Endothelial cell of hepatic sinusoid (primary cell): ENCODE data around the gene CD300H.
"Not testable (repeated sequence)": the region's sequence is repeated elsewhere in the genome, so short reads cannot be mapped to it uniquely, and the experiment has no call there.

ENCODE experiments used
- in situ Hi-C: cut with HindIII; loops from 2 replicates; pipeline ENCODE4 v1.10.0; 2017; ENCODE audit warnings: low sequenced_read_pairs

CD300H gene

DNA sequence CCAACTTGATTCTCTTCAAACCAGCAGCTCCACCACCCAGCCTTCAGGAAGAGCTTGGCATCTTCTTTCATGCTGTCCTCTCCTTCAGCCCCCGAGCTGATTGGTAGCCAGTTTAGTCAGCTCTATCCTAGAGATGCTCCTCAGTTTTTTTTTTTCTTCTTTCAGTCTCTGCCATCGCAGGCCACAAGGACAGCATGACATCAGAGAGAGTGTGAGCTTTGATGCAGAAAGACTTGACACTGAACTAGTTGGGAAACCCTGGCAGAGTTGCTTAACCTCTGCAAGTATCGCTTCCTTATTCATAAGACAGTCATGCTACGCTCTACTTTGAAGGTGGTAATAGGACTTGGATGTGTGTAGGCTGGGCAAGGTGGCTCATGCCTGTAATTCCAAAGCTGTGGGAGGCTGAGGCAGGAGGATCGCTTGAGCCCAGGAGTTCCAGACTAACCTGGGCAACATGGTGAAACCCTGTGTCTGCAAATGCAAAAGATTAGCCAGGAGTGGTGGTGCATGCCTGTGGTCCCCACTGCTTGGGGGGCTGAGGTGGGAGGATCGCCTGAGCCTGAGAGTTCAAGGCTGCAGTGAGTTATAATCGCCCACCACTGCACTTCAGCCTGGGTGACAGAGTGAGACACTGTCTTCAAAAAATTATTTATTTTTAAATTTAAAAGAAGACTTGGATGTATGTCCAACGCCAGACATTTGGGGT is 38.7 kb downstream of the CD300H start:
- in situ Hi-C loops, result no loop called here

DNA sequence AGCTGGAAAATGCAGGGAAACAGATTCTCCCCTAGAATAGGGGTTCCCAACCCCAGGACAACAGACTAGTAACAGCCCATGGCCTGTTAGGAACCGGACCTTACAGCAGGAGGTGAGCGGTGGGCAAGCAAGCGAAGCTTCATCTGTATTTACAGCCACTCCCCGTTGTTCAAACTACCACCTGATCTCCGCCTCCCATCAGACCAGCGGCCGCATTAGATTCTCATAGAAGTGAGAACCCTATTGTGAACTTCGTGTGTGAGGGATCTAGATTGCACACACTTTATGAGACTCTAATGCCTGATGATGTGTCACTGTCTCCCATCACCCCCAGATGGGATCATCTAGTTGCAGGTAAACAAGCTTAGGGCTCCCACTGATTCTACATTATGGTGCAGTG is 39.6 kb downstream of the CD300H start:
- in situ Hi-C loops, result no loop called here

DNA sequence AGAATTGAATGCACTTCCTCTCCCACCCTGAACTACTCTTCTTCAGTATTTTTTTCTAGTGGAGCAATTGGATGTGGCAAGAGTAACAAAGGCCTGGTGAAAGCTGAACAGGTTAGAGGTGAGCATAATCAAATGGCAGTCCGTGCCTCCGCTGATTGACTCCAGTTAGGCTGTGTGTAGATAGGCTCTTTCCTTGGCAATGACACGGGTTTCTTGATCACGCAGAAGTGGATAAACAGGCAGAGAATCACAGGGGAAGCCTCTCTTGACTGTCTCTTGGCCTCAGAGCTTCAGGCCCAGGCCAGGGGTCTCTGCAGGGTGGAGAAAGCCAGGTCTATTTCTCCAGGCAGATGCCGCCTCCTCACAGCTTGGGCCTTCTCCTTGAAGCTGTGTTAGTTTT is 40.2 kb downstream of the CD300H start:
- in situ Hi-C loops, result no loop called here

DNA sequence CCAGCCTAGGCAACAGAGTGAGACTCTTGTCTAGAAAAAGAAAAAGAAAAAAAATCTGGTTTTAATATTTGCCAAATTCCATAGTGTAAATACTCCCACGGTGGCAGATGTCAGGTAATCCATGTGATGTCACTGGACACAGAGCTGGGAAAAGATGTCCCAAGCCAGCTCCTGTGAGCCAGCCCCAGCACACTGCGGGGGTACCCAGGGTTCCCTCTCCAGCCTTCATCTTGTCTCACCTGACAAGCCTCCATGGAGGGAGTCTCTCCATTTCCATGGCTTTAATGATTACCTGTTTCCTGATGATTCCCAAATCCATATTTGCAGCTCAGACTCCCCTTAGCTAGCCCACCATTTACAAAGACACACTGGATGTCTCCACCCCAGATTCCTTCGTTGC is 40.6 kb downstream of the CD300H start:
- in situ Hi-C loops, result no loop called here

DNA sequence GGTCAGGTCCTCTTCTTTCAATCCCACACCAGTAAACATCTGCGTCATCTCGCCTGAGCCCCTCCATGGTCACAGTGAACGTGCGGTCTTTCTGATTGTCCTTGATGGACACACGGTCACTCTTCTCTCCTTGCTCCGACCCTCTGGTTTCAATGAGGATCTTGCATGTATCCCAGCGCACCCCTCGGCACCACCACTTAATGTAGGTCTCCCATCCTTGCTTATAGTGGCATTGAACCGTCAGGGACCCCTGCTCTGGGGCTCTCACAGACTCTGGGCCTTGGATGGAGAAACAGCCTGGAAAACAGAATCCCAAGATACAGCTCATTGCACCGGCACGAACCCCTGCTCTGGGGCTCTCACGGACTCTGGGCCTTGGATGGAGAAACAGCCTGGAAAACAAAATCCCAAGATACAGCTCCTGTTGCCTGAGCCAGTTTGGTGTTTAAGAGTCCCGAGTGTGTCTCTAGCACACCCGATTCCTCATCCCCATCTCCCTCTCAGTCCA is 41.5 kb downstream of the CD300H start:
- in situ Hi-C loops, result no loop called here

DNA sequence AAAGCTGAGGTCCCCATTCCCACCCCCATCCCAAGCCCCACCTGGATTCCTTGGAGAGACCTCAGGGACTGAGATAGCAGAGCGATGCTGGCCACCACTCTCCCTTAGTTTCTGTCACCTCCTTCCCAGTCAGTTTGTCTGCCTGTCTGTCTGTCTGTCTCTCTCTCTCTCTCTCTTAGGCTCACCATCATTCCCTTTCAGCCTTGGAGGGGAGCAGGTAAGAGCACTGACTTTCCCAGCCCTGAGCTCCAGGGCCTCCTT is 41.9 kb downstream of the CD300H start:
- in situ Hi-C loops, result no loop called here

DNA sequence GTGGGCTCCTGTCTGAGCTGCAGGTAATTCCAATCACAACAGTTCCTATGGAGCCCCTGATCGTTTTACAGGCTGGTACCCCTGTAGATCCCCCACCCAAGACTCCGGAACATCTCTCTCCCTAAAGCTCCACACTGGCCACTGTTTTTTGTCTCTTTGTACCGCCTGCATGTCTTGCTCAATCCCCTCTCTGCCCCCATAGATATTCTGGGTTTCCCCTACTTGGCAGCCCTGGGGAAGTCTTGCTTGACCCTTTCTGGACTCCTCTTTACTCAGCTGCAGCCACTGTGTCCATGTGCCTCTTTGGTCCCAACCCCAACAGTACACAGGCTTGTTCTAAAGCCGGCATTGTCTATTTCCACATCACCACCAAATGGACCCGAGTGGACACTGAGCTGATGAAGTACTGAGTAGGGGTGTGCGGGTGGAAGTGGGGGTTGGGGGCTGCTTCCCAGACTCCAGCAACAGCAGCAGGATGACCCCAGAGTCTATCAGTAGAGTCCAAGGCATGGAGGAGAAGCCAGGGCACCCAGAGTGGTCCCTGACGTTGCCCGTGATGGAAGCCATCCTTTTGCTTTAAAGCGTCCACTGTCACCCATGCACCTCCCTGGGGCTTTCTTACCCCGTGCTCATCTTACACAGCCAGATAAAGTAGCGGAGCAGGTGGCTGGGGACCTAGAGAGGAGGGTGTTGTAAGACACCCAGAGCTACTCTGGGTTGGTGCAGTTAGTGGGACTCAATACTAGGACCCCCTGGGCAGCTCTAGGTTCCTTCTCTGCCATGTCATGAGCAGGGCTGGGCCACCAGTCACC is 42.5 kb downstream of the CD300H start:
- in situ Hi-C loops, result no loop called here

DNA sequence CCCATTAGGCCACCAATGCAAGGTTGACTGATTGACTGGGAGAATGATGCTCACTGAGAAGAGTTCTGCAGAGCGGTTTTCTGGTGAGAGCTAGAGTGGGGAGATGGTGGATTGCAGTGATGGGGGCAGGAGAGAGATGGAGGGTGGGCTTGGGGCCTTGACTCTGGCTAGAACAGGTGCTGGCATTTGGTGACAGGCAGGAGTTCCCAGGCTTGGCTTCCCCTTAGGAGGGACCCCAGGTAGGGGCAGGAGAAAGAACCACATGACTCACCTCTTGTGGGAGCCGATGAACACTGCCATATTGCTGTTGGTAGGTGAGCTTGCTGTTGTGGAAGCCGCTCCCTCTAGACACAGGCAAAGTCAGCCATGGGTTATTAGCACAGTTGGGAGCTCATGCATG is 44.0 kb downstream of the CD300H start:
- in situ Hi-C loops, result no loop called here

DNA sequence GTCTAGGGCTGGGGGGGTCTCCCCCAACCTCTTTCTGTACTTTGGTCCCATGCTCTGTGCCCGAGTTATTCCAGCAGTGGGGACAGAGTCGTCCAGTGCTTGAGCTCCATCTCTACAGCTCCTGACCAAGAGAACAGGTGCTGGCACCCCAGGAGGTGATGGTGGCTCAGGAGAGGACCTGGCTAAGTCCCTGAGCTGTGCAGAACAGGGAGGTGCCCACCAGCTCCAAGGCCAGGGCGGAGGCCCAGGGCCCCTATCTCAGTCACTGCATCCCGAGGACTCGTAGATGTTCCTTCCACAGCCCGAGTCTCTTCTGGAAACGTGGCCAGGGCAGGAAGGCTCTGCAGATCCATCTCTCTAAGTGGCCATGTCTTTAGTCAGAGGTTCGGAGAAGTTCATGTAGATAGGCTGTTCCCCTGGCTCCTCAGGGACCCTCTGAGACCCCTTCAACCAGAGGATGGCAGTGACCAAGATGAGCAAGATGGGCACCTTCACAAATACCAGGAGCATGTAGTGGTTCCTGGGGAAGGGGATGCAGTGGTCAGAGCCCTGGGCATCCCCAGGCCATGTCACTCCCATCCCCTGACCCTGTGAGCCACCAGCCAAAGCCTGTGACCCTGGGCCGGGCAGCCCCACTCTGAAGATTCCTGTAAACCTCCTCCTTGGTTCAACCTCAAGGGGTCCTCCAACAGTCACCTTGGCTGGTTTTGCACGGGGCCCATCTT is 44.8 kb downstream of the CD300H start:
- in situ Hi-C loops, result no loop called here

DNA sequence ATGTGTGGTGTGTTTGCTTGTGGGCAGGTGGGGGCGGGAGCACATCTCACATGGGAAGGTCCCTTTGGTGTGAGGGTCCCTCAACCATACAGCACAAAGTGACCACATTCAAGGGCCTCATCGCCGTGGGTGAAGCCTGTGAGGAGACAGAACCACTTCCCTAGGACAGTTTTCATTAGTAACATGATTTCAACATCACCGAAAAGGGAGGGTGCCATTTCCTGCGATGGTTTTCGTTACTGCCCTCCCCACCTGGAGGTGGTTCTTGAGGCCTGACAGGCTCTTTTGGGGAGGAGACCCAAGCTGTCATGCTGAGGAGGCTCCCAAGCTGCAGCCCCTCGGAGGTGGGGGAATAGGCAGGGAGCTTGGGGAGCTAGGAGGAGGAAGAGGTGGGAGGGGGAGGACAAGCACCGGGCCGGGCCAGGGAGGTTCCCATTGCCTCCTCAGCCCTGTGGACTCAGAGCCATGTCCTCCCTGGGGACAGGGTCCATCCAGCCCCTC is 45.6 kb downstream of the CD300H start:
- in situ Hi-C loops, result no loop called here

DNA sequence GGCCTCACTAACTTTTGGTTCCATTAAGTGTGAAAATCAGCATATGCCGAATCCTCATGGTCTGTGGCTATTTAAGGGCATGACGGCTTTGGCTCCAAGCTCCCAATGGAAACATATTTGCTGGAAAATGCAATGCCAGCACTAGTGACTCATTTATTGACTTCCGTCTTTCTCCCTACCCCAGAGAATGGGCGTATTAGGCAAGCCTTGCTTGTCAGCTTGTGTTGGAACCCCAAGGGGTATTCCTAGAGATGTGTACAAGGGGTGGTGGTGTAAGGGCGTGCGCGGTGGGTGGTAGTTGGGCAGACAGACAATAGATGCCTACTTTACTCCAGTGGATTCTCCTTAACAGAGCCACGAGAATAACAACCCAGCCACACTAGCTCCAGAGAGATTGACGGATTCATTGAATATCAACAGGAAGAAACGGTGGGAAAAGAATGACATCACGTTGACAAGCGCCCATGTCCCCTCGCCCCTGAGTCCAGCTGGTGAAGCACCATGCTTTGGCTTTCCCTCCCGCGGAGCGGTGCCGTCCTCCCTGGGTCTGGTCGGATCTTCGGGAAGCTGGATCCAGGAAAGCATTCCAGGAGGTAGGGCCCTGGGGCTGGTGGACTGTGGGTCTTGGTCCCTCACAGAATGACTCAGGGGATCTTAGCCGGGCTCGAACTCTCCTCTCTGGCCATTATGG is 46.4 kb downstream of the CD300H start:
- in situ Hi-C loops, result no loop called here

DNA sequence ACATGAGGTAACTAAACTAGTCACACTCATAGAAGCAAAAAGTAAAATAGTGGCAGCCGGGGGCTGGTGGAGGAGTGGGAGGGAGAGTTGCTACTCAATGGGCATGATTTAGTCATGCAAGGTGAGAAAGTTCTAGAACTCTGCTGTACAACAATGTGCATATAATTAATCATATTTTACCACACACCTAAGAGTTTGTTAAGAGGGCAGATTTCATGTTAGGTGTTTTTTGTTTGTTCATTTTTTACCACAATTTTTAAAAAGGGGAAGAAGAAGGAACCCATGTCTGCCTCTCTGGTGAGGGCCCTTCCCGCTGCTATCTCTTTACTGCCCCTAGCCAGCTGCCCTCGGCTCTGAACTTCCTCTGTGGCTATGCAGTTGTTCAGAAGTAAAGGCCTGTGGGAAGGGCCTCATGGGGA is 47.3 kb downstream of the CD300H start:
- in situ Hi-C loops, result no loop called here

DNA sequence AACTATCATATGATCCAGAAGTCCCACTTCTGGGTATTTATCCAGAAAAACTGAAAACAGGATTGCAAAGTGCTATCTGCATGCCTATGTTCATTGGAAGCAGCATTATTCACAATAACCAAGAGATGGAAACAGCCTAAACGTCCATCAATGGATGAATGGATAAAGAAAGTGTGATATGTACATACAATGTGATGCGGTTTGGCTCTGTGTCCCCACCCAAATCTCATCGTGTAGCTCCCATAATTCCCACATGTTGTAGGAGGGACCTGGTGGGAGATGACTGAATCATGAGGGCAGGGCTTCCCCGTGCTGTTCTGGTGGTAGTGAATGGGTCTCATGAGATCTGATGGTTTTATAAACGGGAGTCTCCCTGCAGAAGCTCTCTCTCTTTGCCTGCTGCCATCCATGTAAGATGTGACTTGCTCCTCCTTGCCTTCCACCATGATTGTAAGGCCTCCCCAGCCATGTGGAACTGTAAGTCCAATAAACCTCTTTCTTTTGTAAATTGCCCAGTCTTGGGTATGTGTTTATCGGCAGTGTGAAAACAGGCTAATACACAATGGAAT is 48.8 kb downstream of the CD300H start:
- in situ Hi-C loops, result not testable (repeated sequence)

DNA sequence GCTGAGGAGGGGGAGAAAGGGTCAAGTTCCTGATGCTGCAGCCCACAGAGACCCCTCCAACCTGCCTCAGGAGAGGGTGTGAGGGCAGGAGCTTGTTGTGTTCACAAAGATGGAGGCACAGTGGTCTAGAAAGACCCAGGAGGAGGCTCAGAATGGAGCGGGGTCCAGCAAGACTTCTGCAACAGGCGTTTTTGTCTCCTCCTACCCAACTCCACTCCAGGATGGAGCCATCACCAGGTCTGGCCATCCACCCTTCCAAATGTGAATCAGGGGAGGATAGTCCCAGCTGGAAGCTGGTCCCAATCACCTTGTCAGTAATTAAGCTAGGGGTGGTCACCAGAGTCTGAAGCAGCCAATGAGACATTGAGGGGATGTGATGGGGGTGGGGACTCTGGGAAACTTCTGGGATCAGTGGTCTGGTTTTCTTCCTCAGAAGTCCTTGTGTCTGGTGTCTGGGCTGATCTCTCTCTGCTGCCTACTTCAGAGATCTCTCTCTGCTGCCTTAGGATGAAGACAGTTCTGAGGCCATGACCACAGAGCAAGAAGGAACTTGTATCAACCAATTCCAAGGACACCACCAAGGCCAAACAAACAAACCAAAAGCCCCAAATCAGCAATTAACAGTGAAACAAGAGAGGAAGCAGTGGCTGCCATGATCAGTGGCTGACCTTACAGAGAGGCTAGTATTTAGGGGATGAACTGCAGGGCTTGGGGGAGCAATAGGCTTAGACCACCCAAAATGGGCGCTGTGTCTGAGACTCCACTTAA is 50.6 kb downstream of the CD300H start:
- in situ Hi-C loops, result no loop called here

DNA sequence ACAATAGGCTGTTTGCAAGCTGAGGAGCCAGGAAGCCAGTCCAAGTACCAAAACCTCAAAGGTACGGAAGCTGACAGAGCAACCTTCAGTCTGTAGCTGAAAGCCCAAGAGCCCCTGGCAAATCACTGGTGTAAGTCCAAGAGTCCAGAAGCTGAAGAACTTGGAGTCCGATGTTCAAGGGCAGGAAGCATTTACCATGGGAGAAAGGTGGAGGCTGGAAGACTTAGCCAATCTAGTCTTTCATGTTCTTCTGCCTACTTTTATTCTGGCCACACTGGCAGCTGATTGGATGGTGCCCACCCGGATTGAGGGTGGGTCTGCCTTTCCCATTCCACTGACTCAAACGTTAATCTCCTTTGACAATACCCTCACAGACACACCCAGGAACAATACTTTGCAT is 51.4 kb downstream of the CD300H start:
- in situ Hi-C loops, result no loop called here

DNA sequence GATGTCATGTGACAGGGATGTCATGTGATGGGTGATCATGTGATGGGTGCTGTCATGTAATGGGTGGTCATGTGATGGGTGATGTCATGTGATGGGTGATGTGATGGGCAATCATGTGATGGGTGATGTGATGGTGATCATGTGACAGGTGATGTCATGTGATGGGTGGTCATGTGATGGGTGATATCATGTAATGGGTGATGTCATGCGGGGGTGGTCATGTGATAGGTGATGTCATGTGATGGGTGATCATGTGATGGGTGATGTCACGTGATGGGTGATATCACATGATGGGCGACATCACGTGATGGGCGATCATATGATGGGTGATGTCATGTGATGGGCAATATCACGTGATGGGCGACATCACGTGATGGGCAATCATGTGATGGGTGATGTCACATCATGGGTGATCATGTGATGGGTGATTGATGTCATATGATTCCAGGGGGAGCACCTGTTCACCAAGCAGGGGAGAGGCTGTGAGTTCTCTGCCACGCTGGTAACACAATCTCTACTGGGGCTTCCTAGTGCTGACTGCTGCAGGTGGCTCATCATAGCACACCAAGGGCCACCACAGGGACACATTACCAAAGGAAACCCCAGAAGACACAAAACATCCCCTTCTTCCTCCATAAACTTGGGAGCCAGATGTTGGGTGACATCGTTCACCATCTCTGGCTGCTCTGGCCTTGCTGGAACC is 52.5 kb downstream of the CD300H start:
- in situ Hi-C loops, result no loop called here

DNA sequence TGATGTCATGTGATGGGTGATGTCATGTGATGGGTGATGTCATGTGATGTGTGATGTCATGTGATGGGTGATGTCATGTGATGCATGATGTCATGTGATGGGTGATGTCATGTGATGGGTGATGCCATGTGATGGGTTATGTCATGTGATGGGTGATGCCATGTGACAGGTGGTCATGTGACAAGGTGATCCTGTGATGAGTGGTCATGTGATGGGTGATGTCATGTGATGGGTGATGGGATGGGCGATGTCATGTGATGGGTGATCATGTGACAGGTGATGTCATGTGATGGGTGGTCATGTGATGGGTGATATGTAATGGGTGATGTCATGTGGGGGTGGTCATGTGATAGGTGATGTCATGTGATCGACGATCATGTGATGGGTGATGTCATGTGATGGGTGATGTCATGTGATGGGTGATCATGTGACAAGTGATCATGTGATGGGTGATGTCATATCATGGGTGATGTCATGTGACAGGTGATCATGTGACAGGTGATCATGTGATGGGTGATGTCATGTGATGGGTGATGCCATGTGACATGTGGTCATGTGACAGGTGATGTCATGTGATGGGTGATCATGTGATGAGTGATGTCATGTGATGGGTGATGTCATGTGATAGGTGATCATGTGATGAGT is 53.2 kb downstream of the CD300H start:
- in situ Hi-C loops, result no loop called here

DNA sequence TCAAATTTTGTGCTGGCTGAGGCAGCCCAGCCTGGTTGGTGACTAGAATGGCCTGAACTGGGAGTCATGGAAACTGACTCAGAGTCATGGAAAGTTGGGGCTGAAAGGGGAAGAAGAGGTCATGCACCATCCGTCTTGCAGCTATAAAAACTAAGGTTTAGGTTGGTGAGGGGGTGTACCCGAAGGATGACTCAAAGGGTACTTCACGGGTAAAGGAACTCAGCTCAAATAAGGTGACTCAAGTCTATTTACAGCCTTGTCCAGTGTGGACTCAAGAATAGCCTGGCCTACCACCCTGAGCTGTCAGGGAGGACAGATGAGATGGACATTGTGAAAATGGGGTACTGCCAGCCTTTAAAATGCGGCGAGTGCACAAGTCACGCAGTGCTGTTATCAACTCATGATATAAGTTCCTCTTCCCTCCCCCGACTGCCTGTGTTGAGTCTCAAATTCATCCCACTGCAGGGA is 54.7 kb downstream of the CD300H start:
- in situ Hi-C loops, result no loop called here

DNA sequence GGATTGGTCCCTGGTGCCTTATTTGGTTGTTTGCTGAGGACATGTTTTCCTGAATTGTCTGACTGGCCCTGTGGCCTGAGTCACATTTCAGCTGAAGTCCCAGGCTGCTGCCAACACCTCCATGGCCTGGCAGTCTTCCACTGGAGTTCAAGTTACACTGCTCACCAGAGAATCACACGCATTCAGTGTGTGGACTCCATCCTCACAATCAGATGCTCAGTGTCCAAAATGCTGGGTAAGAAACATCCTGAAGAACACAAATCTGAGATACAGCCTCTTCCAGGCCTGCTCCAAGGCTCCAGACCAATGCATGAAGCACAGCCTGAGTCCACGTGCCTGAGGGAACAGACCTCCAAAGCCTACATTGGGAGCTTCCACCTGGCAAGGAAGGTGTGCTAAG is 55.3 kb downstream of the CD300H start:
- in situ Hi-C loops, result no loop called here
